Body of pancreas (tissue), 4 donors: ENCODE measurements around the gene FCGR3A. TPM values are rescaled to one million over a fixed set of nuclear protein-coding genes. Genes with fewer than 3 reads are reported as not detected.
"Not testable (repeated sequence)": the region's sequence is repeated elsewhere in the genome, so short reads cannot be mapped to it uniquely, and the experiment has no call there.

Experiments
- ATAC-seq: fragments of 150-250 bp; one replicate; pipeline ENCODE4 v1.9.1; 2016
- DNase-seq, 4 donors: peaks; one replicate each; pipeline ENCODE4 v3.0.0-alpha.2; 2019
- H3K27ac ChIP-seq, 4 donors: fragments of 200-600 bp; sonication (generic); 1 replicate in 3 of 4; 2 replicates in 1 of 4; pipeline versions ENCODE4 v1.5.1 to v1.6.1; 2016 to 2019; ENCODE audit warnings: mild to moderate bottlenecking in 1 of 4, mixed read lengths in 1 of 4, moderate library complexity in 1 of 4
- H3K27me3 ChIP-seq, 2 donors: fragments of 200-600 bp; sonication (generic); one replicate each; pipeline ENCODE4 v1.6.0; 2016; ENCODE audit warnings: mild to moderate bottlenecking in 1 of 2
- H3K36me3 ChIP-seq, 2 donors: fragments of 200-600 bp; sonication (generic); replicated peaks in 1 of 2; 2 replicates each; pipeline ENCODE4 v1.5.1; 2016; ENCODE audit warnings: low read depth in 2 of 2; ENCODE audit not compliant: insufficient read depth in 1 of 2
- H3K4me1 ChIP-seq: fragments of 200-600 bp; sonication (generic); one replicate; pipeline ENCODE4 v1.6.0; 2016
- H3K4me3 ChIP-seq, 2 donors: fragments of 200-600 bp; sonication (generic); 1 replicate in 1 of 2; 2 replicates in 1 of 2; pipeline ENCODE4 v1.5.1; 2016 to 2019
- H3K9me3 ChIP-seq, 3 donors: fragments of 200-600 bp; sonication (generic); 1 replicate in 2 of 3; 2 replicates in 1 of 3; pipeline ENCODE4 v1.5.1; 2016
- POLR2A ChIP-seq, 3 donors: fragments of 450-650 bp; IDR thresholded peaks; one replicate each; pipeline ENCODE4 v1.6.1; 2016; ENCODE audit warnings: antibody characterized with exemption in 3 of 3, mild to moderate bottlenecking in 2 of 3
- whole genome bisulfite sequencing, 2 donors: methylation state at CpG; one replicate each; pipeline ENCODE4 v1.1.5; 2017; 5-methylcytosine and 5-hydroxymethylcytosine counted together
- intact Hi-C: fragments of 100-400 bp; cut with DNase I; formaldehyde crosslinking; loops from one replicate; pipeline ENCODE4 v1.15.1; 2023
- total RNA-seq, 2 donors: library from RNA; depleted of rRNA; stranded (reverse); fragments of >200 nt; gene quantifications; one replicate each; pipeline ENCODE4 v1.1.0, GENCODE V29; 2016
- TF ChIP-seq, protein P1 (sequence below), 7 experiments: fragments of 450-650 bp in 4 of 7; fragments of 200-600 bp in 3 of 7; sonication (generic) in 3 of 7; IDR thresholded peaks; one replicate each; pipeline ENCODE4 v1.5.1; 2016 to 2019; ENCODE audit warnings: antibody characterized with exemption in 7 of 7

FCGR3A gene
- total RNA-seq, 2 donors from 2014 or later: 5.2 TPM; not detected in 1

DNA sequence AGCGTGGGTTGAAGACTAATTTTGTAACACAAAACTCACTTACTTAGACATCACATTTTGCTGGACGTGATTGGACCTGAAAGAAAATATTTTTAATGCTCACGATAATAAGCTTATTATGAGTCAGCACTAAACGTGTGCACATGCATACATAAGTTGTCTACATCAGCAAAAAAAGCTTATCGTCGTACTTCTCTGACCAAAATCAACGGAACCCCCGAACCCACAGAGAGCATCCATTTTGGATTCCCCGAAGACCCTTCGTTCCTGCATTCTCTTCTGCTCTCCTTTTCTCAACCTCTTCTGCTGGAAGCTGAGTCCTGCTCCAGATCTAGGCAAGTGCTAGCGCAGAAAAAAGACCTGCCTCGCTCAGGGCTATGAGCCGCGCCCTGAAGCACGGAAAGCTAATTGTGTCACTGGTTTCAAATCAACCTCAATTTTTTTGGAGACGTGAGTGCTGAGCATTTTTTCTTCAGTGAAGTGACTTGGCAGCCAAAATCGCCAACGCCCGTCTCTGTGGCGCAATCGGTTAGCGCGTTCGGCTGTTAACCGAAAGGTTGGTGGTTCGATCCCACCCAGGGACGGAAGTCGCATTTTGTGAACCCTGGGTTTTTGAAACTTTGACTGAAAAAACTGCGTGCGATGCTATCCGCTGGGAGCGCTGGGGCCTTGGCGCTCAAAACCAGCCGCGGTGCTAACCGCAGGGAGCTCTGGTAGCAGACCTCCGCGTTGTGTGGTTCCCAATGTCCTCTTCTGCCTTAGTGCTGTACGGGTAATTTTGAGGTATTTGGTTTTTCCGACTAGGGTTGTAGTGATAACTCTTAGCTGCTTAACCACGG, 9.7 kb downstream of the FCGR3A start:
- ATAC-seq: peak; percentile 58
- WGBS, 2 donors: 2 to 6% methylated on average over 25 to 41 of the region's 41 CpGs
- H3K36me3 ChIP-seq, H3K9me3 ChIP-seq, intact Hi-C loops, H3K27me3 ChIP-seq, H3K4me3 ChIP-seq: not testable (repeated sequence)
- peaks cover 12% of the 10 kb centered on the region for H3K4me1 ChIP-seq
- peak overlapping the region in 2 of 4 donors; percentile 24 to 62 for H3K27ac ChIP-seq
- peak; percentile 77 to 82 (median 80) for DNase-seq

DNA sequence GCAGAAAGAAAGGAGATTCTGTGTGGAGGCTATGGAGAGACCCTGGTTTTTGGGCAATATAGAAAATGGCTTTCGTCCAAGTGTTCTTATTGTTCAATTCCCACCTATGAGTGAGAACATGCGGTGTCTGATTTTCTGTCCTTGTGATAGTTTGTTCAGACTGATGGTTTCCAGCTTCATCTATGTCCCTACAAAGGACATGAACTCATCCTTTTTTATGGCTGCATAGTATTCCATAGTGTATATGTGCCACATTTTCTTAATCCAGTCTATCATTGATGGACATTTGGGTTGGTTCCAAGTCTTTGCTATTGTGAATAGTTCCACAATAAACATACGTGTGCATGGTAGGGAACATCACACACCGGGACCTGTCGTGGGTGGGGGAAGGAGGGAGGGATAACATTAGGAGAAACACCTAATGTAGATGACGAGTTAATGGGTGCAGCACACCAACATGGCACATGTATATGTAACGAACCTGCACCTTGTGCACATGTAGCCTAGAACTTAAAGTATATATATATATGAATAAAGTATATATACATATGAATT, 10.6 kb downstream of the FCGR3A start:
- DNase-seq, H3K9me3 ChIP-seq, H3K27me3 ChIP-seq, ATAC-seq, H3K36me3 ChIP-seq, H3K4me3 ChIP-seq, intact Hi-C loops, H3K27ac ChIP-seq: not testable (repeated sequence)
- 82% methylated on average over 7 of the region's 7 CpGs for WGBS, 2 donors
- peaks cover 12% of the 10 kb centered on the region for H3K4me1 ChIP-seq

DNA sequence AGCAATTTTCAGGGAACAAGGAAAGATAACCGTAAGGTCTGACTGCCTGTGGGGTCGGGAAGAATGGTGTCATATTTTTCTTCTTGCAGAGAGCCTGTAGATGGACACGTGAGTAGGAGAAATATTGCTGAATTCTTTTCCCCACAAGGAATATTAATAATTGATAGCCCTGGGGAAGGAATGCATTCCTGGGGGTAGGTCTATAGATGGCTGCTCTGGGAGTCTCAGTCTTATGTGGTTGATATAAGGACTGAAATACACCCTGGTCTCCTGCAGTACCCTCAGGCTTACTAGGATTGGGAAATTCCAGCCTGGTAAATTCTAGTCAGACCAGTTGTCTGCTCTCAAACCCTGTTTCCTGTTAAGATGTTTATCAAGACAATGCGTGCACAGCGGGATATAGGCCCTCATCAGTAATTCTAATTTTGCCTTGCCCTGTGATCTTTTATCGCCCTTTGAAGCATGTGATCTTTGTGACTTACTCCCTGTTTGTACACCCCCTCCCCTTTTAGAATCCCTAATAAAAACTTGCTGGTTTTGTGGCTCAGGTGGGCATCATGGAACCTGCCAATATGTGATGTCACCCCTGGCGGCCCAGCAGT, 12.4 kb downstream of the FCGR3A start:
- WGBS, 2 donors: 68 to 70% methylated on average over 7 of the region's 7 CpGs
- DNase-seq, intact Hi-C loops, H3K36me3 ChIP-seq, ATAC-seq, H3K27ac ChIP-seq, H3K4me3 ChIP-seq, H3K27me3 ChIP-seq, H3K9me3 ChIP-seq: not testable (repeated sequence)
- H3K4me1 ChIP-seq: peaks cover 12% of the 10 kb centered on the region

GRCh38 chr1:161532644-161533567, 16.7 kb downstream of the FCGR3A start:
- H3K36me3 ChIP-seq, H3K27me3 ChIP-seq, H3K4me1 ChIP-seq, ATAC-seq, intact Hi-C loops, H3K9me3 ChIP-seq, H3K4me3 ChIP-seq: not testable (repeated sequence)
- peak overlapping the region in 1 of 4 donors; percentile 46 for H3K27ac ChIP-seq
- WGBS, 2 donors: 59 to 73% methylated on average over 15 of the region's 16 CpGs
- DNase-seq: peak in 1 of 4 donors; percentile 46

DNA sequence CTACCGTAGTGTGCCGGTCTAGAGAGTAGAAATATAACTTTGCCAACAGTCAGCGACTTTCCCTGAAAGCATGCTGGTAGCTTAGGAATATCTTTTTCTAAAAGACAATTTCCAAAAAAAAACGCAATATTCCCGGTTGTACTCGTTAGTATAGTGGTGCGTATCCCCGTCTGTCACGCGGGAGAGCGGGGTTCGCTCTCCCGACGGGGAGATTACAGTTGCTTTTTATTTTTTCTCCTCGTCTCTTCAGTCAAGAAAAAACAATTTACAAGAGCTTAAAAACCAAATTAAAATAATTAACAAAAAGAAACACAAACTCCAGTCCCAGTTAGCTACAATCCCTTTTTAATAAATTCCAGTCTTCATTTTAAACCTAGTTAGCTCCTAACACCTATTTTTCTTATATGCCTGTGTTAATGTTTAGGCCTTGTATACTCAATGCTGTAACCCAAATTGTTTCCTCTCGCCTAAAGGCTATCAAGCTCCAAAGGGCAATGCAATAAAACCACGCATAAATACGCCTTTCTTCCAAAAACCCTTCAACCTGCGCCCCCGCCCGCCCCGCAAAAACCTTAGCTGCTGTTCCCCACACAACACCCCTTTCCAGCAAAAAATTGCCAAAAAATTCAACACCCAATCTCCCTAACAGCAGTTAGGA, 17.5 kb downstream of the FCGR3A start:
- Histone ChIP-seq H3K27ac (peak overlapping the region in 1 of 4 donors; percentile 46), H3K36me3 (no peaks in the 10 kb centered on the region)

More for the DNA sequence above, 17.5 kb downstream of the FCGR3A start:
- H3K4me3 ChIP-seq: no peak overlapping the region
- 72 to 84% methylated on average over 22 of the region's 22 CpGs for WGBS, 2 donors
- peaks cover 5% of the 10 kb centered on the region for H3K4me1 ChIP-seq
- no peak for DNase-seq
- intact Hi-C loops: no loop called here
- no peaks in the 10 kb centered on the region for H3K27me3 ChIP-seq
- no peaks in the 10 kb centered on the region for H3K9me3 ChIP-seq
- ATAC-seq: no peak
- TF ChIP-seq POLR2A (IDR thresholded peaks at IDR 0.05): no peak
- TF ChIP-seq, protein P1, sequence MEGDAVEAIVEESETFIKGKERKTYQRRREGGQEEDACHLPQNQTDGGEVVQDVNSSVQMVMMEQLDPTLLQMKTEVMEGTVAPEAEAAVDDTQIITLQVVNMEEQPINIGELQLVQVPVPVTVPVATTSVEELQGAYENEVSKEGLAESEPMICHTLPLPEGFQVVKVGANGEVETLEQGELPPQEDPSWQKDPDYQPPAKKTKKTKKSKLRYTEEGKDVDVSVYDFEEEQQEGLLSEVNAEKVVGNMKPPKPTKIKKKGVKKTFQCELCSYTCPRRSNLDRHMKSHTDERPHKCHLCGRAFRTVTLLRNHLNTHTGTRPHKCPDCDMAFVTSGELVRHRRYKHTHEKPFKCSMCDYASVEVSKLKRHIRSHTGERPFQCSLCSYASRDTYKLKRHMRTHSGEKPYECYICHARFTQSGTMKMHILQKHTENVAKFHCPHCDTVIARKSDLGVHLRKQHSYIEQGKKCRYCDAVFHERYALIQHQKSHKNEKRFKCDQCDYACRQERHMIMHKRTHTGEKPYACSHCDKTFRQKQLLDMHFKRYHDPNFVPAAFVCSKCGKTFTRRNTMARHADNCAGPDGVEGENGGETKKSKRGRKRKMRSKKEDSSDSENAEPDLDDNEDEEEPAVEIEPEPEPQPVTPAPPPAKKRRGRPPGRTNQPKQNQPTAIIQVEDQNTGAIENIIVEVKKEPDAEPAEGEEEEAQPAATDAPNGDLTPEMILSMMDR (IDR thresholded peaks at IDR 0.05): no peak
